Muscle of arm (tissue), 12 donors: ENCODE data around the gene SLC4A3. TPM values are rescaled to one million over a fixed set of nuclear protein-coding genes. Genes with fewer than 3 reads are reported as not detected.

ENCODE experiments used
- DNase-seq: peaks from one replicate; pipeline ENCODE4 v3.0.0-alpha.2; 2013
- polyA plus RNA-seq, 12 donors: library from polyadenylated mRNA; unstranded; fragments of 120-200 nt; gene quantifications; one replicate each; pipeline ENCODE4 v1.2.1, GENCODE V29; 2013; ENCODE audit not compliant: insufficient read length in 12 of 12

The SLC4A3 gene
- polyA plus RNA-seq, 12 donors: 4.2 to 15.2 (median 7.8) TPM; not detected in 1

DNA sequence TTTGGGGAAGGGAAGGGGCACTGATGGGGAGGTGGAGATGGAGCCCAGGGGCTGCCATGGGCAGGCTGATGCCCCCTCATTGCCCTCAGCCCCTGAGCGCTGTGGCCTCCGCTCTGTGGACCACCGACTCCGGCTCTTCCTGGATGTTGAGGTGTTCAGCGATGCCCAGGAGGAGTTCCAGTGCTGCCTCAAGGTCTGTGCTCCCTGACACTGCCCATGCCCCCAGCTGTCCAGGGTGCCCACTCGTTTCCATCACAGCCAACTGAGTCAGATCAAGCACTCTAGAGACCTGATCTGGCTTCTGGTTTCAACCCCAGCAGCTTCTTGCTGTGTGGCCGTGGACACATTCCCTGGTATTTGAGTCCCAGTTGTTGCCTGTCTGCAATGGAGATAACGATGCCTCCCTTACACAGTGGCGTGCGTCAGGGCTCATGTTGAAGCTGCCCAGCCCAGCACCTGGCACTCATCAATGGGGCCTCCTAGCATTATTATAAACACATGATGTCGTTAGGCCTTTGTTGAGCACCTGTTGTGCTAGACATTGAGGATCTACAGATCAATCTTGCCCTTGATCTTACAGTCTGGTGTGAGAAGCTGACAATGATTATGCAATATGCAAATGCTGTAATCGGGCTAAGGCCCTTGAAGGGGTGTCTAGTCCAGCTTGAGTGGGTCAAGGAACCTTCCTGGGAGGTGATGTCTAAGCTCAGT lies 15.4 kb upstream of the SLC4A3 start:
- no peak for DNase-seq

DNA sequence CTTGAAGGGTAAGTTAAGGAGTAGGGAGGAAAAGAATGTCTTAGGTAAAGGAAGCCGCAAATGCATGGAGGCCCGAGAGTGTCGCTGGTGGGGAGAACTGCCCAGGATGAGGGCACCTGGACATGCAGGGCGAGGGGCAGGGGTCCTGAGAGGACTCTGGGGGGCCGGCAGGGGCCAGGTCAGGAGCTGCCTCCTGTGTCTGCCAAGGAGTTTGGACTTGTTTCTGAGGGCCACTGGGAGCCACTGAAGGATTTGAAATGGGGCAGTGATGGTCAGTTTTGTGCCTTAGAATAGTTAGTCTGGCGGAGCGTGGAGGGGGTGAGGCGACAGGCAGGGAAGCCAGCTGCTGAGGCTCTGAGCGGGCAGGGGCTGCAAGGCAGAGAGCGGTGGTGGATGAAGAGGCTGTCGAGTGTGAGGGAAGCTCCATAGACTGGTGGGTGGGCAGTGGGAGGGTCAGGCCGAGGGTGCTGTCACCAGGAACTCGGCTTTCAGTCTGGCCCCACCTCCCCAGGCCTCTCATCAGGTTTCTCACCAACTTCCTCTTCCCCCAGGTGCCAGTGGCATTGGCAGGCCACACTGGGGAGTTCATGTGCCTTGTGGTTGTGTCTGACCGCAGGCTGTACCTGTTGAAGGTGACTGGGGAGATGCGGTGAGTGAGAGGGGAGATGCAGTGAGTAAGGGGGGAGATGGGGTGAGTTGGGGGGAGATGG lies 14.7 kb upstream of the SLC4A3 start:
- DNase-seq: no peak

DNA sequence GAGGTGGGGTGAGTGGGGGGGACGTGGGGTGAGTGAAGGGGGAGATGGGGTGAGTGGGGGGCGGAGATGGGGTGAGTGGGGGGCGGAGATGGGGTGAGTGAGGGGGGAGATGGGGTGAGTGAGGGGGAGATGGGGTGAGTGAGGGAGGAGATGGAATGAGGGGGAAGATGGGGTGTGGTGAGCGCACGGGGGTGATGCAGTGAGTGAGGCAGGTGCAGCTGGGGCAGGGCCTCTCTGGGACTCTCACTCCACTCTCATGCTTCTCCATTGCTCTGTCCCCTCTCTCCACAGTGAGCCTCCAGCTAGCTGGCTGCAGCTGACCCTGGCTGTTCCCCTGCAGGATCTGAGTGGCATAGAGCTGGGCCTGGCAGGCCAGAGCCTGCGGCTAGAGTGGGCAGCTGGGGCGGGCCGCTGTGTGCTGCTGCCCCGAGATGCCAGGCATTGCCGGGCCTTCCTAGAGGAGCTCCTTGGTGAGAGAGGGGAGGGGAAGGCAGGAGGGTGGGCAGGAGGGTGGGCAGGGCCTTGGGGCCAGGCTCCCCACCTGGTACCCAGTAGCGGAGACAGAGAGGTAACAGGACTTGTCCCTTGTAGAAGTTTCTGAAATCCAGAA lies 13.9 kb upstream of the SLC4A3 start:
- no peak for DNase-seq

DNA sequence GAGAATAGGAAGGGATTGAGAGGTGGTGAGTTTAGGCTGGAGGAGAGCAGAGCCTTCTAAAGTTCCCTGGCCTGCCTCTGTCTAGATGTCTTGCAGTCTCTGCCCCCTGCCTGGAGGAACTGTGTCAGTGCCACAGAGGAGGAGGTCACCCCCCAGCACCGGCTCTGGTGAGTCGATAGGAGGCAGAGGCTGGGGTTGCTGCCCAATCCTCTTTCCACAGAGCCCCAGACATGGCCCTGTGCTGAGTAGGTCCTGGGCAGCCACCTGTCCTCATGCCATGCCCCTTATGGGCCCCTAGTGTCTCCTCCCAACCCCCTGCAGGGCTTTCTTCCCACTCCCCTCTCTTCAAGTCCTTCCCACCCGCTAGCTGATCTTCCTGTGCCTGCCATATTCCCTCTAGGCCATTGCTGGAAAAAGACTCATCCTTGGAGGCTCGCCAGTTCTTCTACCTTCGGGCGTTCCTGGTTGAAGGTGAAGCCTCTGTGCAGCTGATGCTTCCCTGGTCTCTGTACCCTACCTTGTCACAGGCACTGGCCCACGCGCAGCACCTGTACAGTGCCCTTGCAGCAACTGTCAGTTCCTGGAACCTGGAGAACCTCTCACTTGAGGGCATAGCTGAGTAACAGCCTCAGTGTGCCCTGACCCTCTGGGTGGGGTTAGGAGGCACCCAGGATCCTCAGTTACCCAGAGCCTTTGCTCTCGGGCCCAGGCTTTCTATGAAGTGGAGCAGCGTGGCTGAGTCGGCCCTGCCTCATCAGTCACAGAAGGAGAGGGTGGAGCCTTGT lies 13.2 kb upstream of the SLC4A3 start:
- DNase-seq: no peak

DNA sequence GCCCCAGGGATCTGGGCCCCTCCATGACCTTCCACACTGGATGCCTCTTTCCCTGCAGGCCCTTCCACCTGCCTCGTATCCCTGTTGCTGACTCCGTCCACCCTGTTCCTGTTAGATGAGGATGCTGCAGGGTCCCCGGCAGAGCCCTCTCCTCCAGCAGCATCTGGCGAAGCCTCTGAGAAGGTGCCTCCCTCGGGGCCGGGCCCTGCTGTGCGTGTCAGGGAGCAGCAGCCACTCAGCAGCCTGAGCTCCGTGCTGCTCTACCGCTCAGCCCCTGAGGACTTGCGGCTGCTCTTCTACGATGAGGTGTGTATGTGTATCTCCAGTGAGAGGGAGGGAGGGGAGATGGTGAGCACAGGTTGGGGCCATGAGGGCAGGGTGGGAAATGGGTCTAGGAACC lies 12.4 kb upstream of the SLC4A3 start:
- DNase-seq: no peak

DNA sequence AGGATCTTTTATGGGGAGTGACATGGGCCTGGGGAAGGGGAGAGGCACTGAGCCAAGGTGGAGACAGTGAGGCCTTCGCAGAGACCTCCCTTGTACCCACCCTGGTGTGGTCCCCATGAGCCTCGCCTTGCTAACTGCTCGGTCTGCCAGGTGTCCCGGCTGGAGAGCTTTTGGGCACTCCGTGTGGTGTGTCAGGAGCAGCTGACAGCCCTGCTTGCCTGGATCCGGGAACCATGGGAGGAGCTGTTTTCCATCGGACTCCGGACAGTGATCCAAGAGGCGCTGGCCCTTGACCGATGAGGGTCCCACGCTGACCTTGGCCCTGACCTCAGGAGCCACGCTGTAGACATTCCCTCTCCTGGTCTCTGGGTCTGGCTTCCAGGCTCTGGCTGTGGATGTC lies 11.5 kb upstream of the SLC4A3 start:
- no peak for DNase-seq

DNA sequence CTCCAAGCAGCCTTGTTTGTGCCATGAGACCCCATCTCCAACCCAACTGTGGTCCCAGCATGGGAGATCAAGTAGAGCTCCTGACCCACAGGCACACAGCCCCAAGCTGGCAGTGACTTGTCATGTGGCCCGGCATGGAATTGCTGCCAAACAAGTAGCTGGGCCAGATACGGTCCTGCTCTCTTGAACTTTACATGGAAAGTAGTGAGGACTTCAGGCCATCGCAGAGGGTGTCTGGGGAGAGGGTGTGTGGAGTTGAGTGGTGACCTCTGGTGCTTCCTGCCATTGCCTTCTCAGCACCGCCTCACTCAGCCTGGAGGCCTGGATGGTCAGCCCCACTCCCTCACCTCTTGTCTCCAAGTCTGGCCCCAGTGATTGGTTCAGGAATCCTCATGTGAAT lies 10.9 kb upstream of the SLC4A3 start:
- DNase-seq: no peak

DNA sequence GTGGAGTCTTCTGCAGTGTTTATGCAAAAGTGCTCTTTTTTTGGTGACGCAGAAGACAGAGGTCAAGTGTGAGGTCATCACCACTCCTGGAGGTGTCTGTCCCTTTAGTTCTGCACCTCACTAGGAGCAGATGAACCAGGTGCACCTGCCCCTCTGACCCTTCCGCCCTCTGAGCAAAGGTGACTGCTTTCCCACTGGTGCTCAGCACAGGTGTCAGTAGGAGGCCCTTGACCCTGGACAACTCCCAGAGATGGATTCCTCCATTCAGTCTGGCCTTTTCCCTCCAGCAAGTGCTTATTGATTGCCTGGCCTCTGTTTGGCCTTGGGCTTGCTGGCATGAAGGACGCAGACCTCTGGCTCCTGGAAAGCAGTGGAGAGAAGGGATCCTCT lies 8.7 kb upstream of the SLC4A3 start:
- DNase-seq: no peak

DNA sequence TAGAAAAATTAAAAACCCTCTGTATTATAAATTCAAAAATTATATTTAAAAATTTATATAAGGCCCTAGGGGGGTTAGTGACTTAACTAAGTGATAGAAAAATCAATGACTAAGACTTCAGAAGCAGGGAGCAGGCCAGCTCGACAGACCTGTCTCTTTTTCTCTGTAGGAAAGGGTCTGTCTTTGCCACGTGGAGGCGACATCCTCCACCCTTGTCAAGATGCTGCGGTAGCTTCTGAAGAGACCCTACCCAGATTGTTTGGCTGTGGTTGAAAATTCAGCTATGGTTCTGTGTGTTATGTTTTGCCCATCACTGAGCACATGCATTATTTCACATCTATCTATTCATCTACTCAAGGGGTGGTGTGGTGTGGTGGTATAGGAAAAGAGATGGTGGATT lies 8.2 kb upstream of the SLC4A3 start:
- DNase-seq: no peak

DNA sequence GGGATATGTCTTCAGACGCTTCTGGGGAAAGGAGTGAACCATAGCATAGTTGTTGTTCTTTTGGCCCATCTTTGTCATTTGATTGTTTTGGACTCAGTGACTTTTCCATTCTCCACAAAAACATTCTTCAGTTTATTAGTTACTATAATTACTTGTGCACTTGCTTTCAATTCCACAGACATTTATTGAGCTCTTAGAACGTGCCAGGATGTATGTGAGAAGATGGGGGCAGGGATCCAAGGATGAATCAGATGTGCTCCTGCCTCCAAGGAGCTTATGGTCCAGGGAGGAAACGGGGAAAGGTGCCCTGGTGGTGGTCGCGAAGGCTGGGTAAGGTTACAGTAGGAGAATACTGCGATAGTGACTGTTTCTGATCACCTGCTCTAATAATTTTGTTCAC lies 6.9 kb upstream of the SLC4A3 start:
- DNase-seq: no peak

DNA sequence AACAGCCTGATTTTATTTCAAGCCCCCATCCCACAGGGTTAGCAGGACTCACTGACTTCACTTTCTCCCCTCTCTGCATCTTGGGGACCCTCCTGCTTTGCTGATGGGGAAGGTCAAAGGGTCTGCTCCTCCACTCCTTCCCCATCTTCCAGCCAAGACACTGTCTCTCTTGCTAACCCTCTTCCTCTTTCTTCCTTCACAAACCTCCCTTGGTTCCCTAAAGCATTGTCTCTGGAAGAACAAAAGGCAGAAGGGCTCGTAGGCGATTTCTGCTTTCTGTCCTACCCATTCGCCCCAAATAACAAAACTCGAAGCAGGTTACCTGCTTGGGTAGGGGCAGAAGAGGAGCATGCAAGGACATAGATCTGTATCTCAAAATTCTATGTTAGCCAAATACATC lies 5.5 kb upstream of the SLC4A3 start:
- no peak for DNase-seq

DNA sequence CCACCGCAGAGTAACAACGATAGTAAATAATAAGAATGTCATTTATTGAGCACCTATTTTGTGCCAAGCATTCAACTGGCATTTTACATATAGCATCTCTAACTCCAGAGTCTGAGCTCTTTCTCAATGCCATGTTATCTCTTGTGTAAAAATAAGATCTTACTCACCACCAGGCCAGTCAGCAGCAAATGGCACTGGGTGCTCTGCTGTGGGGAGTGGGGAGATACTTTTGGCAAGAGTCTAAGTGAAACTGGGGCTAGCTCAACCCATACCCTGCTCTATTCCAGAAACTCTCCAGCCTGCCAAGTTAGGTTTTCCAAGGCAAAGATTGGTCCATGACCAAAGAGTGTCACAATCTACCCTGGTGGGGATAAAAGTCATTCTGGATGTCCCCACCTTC lies 5.0 kb upstream of the SLC4A3 start:
- no peak for DNase-seq

DNA sequence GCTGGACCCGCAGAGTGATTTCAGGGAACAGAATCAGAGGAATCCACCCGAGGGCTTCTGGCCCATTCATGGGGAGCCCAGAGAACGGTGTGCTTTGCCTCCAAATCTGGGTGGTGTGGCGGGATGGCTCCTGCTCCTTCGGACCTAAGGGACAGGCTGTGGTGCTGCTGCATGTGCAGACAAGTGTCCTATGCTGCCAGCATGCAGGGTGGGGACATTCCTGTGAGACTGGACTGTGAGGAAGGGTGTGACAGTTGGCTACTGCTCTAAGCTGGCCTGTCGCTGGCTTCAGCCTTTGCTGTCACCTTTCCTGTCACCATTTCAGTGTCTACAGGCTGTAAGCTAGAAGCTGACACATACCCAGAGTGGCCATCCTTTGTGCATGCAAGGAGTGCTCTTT lies 2.9 kb upstream of the SLC4A3 start:
- no peak for DNase-seq

DNA sequence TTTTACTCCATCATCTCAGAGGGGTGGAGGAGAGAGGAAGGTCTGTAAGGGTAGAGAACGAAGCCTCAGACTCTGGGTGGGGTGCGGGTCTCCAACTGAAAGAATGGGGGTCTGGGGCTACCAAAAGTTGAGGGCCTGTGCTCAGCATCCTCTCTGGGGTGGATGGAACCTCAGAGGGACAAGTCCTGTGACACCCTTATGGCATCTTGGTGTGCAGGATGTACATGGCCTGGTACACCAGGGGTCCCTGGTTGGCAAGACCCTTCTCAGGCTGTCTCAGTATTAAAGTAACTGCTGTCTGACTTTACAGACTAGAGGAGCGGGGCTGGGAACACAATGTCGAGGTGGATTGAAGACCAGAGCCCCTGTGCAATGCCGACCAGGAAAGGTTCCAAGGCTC lies 2.3 kb upstream of the SLC4A3 start:
- no peak for DNase-seq

DNA sequence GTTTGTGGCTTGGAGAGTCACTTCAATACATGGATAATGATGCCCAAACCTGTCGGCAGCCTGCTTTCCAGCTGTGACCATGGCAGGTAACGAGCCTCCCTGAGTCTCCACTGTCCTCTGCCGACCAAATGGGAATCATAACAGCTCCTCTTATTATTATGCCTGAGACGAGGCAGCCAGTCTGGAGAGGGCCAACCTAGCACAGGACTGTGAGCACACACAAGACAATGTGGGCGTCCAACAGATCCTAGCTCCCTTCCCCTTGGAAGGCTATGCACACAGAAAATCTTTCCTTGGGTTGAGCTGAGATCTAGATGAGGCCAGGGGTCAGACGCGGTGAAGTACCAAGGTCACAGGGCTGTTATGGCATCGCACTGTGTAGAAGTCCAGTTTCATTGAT lies 890 bp upstream of the SLC4A3 start:
- no peak for DNase-seq

DNA sequence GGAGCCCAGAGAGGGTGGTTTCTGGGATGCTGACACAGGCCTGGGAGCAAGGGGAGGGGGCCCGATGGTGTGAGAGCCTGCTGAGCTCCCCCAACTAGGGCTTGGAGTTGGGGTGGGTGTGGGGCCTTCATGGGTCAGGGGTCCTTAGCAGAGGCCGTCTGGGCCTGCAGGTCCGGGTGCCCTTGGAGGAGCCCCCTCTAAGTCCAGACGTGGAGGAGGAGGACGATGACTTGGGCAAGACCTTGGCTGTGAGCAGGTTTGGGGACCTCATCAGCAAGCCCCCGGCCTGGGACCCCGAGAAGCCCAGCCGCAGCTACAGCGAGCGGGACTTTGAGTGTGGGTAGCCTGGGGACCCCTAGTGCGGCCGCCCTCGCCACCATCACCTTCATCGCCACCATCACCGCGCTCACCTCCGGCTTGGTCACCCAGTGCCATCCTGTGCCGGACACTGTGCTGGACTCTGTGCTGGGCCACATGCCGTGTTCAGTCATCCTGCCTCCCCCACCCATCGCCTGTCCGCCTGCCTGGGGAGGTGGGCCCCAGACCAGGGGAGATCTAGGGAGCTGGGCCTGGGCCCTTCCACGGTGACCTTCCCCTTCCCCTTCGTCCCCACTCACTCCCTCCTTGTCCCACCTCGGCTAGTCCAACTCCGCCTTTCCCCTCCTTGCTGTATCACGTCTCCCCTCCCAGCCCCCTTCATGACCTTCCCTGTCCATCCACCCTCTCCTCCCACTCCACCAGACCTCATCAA lies 980 bp downstream of the SLC4A3 start:
- DNase-seq: no peak

DNA sequence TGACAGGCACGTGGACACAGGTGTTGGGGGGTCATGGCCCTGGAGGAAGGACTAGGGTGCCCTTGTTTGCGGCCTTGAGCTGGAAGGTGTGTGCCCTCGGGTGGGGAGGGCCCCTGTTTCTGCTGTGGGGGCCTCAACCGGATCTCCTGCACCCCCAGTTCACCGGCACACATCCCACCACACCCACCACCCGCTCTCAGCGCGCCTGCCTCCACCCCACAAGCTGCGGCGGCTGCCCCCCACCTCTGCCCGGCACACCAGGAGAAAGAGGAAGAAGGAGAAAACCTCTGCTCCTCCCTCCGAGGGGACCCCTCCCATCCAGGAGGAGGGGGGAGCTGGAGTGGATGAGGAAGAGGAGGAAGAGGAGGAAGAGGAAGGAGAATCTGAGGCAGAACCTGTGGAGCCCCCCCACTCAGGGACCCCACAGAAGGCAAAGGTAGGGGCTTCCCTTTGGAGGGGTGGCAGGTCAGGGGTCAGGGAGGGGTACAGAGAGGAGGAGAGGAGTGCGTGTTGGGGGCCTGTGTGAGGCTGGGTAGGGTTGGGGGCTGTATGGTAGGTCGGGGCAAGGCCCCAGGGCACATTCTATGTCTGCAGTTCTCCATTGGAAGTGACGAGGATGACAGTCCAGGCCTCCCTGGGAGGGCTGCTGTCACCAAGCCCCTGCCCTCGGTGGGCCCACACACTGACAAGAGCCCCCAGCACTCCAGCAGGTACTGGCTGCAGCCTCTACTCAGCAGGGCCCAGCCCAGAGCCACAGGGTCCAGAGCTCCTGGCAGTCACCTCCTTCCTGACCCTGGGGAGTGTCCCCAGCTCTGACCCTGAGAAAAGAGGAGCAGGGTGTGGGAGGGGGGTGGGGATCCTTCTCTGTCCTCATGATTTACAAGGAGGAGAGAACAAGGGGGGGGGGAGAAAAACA lies 1.8 kb downstream of the SLC4A3 start:
- no peak for DNase-seq

DNA sequence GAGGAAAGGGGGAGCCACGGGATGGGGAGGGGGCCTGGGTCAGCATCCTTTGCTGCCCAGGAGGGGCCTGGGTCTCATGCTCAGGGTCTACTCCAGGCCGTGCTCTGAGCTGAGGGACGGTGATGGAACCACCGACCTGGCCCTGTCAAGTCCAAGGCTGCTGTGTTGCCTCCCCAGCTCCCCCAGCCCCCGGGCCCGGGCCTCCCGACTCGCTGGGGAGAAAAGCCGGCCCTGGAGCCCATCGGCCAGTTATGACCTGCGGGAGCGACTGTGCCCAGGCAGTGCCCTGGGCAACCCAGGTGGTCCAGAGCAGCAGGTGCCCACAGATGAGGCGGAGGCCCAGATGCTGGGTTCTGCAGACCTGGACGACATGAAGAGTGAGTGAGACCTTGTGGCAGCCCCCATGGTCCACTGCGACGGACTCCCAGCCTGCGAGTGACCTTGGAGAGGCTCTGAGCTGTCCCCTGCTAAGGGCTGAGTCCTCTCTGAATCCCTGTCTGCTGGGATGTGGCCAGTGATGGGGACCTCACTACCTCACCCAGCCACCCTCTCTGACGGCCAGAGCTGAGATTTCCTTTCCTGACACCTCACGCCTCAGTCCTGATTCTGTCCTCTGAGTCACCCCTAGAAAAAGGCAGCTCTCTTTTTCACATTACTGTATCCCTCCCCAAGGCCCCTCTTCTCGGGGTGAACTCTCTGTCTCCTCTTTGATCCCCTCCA lies 2.7 kb downstream of the SLC4A3 start:
- DNase-seq: no peak

DNA sequence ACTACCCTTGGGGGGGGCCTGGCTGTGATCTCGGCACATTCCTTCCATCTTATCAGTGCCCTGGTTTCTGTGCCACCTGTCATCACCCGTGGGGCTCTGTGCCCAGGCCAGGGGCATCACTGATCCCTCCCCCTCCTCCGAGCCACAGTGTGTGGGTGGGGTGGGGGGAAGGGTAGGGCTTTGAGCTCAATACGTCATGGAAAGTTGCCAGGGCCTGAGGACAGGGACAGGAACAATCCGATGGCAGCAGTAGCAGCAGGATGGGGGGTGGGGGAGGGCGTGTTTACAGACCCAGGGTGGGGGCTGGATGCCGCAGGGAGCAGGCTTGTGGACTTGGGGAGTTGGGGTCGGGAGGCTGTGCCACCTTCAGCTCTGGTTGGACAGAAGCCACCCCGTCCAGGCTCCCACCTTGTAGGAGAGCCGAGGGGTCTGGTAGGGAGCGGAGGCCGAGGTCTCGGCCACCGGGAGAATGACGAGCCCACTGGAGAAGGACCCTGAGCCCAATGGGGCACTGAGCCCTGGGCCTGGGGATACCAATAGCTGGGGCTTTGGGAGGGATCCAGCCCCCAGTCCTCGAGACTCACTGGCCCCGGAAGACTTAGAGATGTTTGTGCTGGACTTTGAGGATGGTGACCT lies 3.5 kb downstream of the SLC4A3 start:
- DNase-seq: no peak
